Tibial artery (tissue), 4 donors: ENCODE measurements around the gene ATAD3C.
"Not testable (repeated sequence)": the region's sequence is repeated elsewhere in the genome, so short reads cannot be mapped to it uniquely, and the experiment has no call there.

Source experiments
- DNase-seq, 2 donors: peaks; one replicate each; pipeline ENCODE4 v3.0.0-alpha.2; 2019
- H3K27ac ChIP-seq, 2 donors: fragments of 200-600 bp; sonication (generic) in 1 of 2; 1 replicate in 1 of 2; 2 replicates in 1 of 2; pipeline ENCODE4 v1.5.1; 2018 to 2019; ENCODE audit warnings: mild to moderate bottlenecking in 1 of 2
- H3K27me3 ChIP-seq, 2 donors: fragments of 200-600 bp; sonication (generic) in 1 of 2; one replicate each; pipeline versions ENCODE4 v1.5.1 to v1.6.0; 2016 to 2019
- H3K36me3 ChIP-seq, 3 donors: fragments of 200-600 bp; sonication (generic) in 2 of 3; one replicate each; pipeline ENCODE4 v1.5.1; 2016 to 2019; ENCODE audit warnings: mild to moderate bottlenecking in 2 of 3
- H3K4me1 ChIP-seq, 4 donors: fragments of 200-600 bp; sonication (generic) in 2 of 4; 1 replicate in 3 of 4; 2 replicates in 1 of 4; pipeline ENCODE4 v1.5.1; 2016 to 2019
- H3K4me3 ChIP-seq, 2 donors: fragments of 200-600 bp; sonication (generic) in 1 of 2; 1 replicate in 1 of 2; 2 replicates in 1 of 2; pipeline ENCODE4 v1.5.1; 2018 to 2019; ENCODE audit warnings: mild to moderate bottlenecking in 2 of 2
- H3K9me3 ChIP-seq, 3 donors: fragments of 200-600 bp; sonication (generic) in 1 of 3; one replicate each; pipeline ENCODE4 v1.5.1; 2016 to 2019
- intact Hi-C: fragments of 100-400 bp; cut with DNase I; formaldehyde crosslinking; loops from one replicate; pipeline ENCODE4 v1.15.0; 2023; ENCODE audit warnings: low total_unique reads
- TF ChIP-seq, protein P1 (sequence below), 2 experiments: fragments of 200-600 bp in 1 of 2; fragments of 450-650 bp in 1 of 2; IDR thresholded peaks; one replicate each; pipeline ENCODE4 v1.5.1; 2017 to 2019; ENCODE audit warnings: antibody characterized with exemption in 2 of 2, mild to moderate bottlenecking in 1 of 2, moderate library complexity in 1 of 2

Gene ATAD3C

DNA sequence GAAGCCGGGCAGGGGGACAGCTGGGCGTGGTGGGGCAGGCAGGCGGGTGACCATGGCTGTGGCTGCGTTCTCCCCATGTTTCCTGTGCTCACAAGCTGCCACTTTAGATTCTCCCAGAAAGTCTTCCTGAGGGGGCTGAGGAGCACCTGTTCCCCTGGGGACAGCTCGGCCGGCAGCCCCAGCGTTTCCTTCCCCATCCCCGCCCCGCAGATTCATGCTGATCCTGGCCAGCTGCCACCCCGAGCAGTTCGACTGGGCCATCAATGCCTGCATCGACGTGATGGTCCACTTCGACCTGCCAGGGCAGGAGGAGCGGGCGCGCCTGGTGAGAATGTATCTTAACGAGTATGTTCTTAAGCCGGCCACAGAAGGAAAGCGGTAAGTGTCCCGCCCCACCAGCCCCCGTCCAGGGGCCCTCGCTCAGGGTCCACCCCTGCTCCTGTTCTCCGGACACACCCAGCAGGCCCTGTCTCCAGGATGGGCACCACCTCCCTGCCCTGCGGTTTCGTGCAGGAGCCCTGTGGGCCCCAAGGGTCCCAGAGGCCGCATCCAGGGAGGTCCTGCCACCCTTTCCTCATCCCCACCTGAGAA lies 11.1 kb downstream of the ATAD3C start:
- Histone ChIP-seq H3K36me3 (no peaks in the 10 kb centered on the region), H3K27ac (no peak overlapping the region), H3K9me3 (no peaks in the 10 kb centered on the region), H3K4me1 (no peaks in the 10 kb centered on the region), H3K27me3 (peaks cover 0 to 31% of the 10 kb centered on the region in 2 donors), H3K4me3 (no peak overlapping the region)
- TF ChIP-seq, protein P1, sequence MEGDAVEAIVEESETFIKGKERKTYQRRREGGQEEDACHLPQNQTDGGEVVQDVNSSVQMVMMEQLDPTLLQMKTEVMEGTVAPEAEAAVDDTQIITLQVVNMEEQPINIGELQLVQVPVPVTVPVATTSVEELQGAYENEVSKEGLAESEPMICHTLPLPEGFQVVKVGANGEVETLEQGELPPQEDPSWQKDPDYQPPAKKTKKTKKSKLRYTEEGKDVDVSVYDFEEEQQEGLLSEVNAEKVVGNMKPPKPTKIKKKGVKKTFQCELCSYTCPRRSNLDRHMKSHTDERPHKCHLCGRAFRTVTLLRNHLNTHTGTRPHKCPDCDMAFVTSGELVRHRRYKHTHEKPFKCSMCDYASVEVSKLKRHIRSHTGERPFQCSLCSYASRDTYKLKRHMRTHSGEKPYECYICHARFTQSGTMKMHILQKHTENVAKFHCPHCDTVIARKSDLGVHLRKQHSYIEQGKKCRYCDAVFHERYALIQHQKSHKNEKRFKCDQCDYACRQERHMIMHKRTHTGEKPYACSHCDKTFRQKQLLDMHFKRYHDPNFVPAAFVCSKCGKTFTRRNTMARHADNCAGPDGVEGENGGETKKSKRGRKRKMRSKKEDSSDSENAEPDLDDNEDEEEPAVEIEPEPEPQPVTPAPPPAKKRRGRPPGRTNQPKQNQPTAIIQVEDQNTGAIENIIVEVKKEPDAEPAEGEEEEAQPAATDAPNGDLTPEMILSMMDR (IDR thresholded peaks at IDR 0.05), result no peak
- intact Hi-C loops, result no loop called here
- no peak for DNase-seq

- intact Hi-C loops, result no loop called here
- H3K27ac ChIP-seq, result no peak overlapping the region
- H3K4me1 ChIP-seq, result no peaks in the 10 kb centered on the region
- no peak overlapping the region for H3K4me3 ChIP-seq
- no peak for DNase-seq
- H3K36me3 ChIP-seq, result no peaks in the 10 kb centered on the region
- no peaks in the 10 kb centered on the region for H3K9me3 ChIP-seq
- TF ChIP-seq, protein P1 (IDR thresholded peaks at IDR 0.05), result no peak
- peaks cover 0 to 31% of the 10 kb centered on the region in 2 donors for H3K27me3 ChIP-seq
Observed at GRCh38 chr1:1461721-1462317, 12.3 kb downstream of the ATAD3C start.

DNA sequence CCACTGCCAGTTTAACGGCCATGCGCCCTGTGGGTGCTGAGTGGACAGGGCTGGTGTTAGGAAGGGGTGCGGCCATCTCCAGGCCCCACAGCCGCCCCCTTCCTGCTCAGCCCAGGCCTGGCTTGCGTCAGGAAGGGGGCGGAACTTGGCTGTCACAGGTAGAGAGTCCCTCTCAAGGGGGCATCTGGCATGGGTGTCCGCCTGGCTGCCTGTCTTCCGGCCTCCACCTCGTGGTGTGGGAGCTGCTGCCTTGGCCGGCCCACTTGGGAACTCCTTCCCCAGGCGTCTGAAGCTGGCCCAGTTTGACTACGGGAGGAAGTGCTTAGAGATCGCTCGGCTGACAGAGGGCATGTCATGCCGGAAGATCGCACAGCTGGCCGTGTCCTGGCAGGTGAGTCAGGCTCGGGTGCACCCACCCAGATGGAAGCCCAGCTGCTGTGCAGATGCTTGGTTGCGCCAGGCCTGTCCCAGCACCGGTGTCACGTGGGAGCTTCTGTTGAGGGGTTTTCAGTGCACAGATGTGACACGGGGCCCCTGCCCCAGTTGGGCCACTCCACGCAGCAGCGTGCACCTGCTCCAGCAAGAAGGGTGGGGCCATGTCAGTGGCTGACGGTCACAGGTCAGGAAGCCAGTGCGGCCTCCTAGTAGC lies 13.0 kb downstream of the ATAD3C start:
- H3K9me3 ChIP-seq, result no peaks in the 10 kb centered on the region
- no peak overlapping the region for H3K4me3 ChIP-seq
- H3K4me1 ChIP-seq, result no peaks in the 10 kb centered on the region
- no peak overlapping the region for H3K27ac ChIP-seq
- H3K27me3 ChIP-seq, result peaks cover 0 to 31% of the 10 kb centered on the region in 2 donors
- intact Hi-C loops, result no loop called here
- TF ChIP-seq, protein P1 (IDR thresholded peaks at IDR 0.05), result no peak
- no peaks in the 10 kb centered on the region for H3K36me3 ChIP-seq
- DNase-seq, result no peak

GRCh38 chr1:1463312-1463711 lies 13.8 kb downstream of the ATAD3C start:
- no peak overlapping the region for H3K27ac ChIP-seq
- peaks cover 0 to 31% of the 10 kb centered on the region in 2 donors for H3K27me3 ChIP-seq
- DNase-seq, result no peak
- no peaks in the 10 kb centered on the region for H3K36me3 ChIP-seq
- no peaks in the 10 kb centered on the region for H3K4me1 ChIP-seq
- intact Hi-C loops, result no loop called here
- H3K4me3 ChIP-seq, result no peak overlapping the region
- TF ChIP-seq, protein P1 (IDR thresholded peaks at IDR 0.05), result no peak
- H3K9me3 ChIP-seq, result no peaks in the 10 kb centered on the region

- intact Hi-C loops, DNase-seq, H3K27ac ChIP-seq, H3K36me3 ChIP-seq, H3K27me3 ChIP-seq, H3K9me3 ChIP-seq, H3K4me3 ChIP-seq: not testable (repeated sequence)
- H3K4me1 ChIP-seq, result peaks cover 0 to 18% (median 16%) of the 10 kb centered on the region in 4 donors
Observed at GRCh38 chr1:1468196-1468985, 18.9 kb downstream of the ATAD3C start.
